Mucosa of descending colon (tissue), 3 donors: ENCODE measurements around the gene CPLX1. TPM values are rescaled to one million over a fixed set of nuclear protein-coding genes. Genes with fewer than 3 reads are reported as not detected.

Experiments
- ATAC-seq: fragments of 200-7000 bp; cut with Tn5 transposase; one replicate; pipeline ENCODE4 v1.9.1; 2020; ENCODE audit warnings: mild to moderate bottlenecking, moderate library complexity
- DNase-seq, 3 donors: peaks; one replicate each; pipeline ENCODE4 v3.0.0-alpha.2; 2020
- H3K36me3 ChIP-seq: fragments of 200-600 bp; one replicate; pipeline ENCODE4 v1.8.0; 2021; ENCODE audit warnings: low read depth, mild to moderate bottlenecking
- H3K4me1 ChIP-seq: fragments of 200-600 bp; one replicate; pipeline ENCODE4 v1.8.0; 2021; ENCODE audit warnings: low read depth, mild to moderate bottlenecking
- H3K4me3 ChIP-seq: fragments of 200-600 bp; one replicate; pipeline ENCODE4 v1.8.0; 2021; ENCODE audit warnings: mild to moderate bottlenecking
- H3K9me3 ChIP-seq: fragments of 200-600 bp; one replicate; pipeline ENCODE4 v1.8.0; 2021; ENCODE audit warnings: mild to moderate bottlenecking
- CTCF ChIP-seq: fragments of 200-600 bp; IDR thresholded peaks from one replicate; pipeline ENCODE4 v1.8.0; 2022; ENCODE audit warnings: antibody characterized with exemption, mild to moderate bottlenecking
- intact Hi-C, 2 donors: fragments of 100-400 bp; cut with DNase I in 1 of 2; cut with micrococcal nuclease in 1 of 2; formaldehyde crosslinking; loops; one replicate each; pipeline versions ENCODE4 v1.11.0 to v1.11.1; 2022; cut with DNase I, micrococcal nuclease
- total RNA-seq, 3 donors: library from RNA; stranded (reverse); fragmentation: NEBNext Ultra II Directional in 2 of 3; extraction: Animal tissue kit (Norgen Biotek cat#: 25700) in 2 of 3; gene quantifications; one replicate each; pipeline versions ENCODE4 v1.2.1 to v1.2.4, GENCODE V29; 2021 to 2023
- donor health status: DM: no; HTN: no; CAD: no; lungs with moderate emphysema.
- donor health status: DM: no; HTN: no; CAD: no.
- donor health status: DM: no; HTN: yes; CAD: no.

The CPLX1 gene
- total RNA-seq, 3 donors from 2014 or later: 1.9 to 3.4 (median 2.7) TPM

GRCh38 chr4:832108-832507, 6.2 kb upstream of the CPLX1 start:
- intact Hi-C loops: no loop called here
- Histone ChIP-seq H3K9me3 (no peaks in the 10 kb centered on the region), H3K4me1 (no peaks in the 10 kb centered on the region), H3K4me3 (no peak overlapping the region), H3K36me3 (no peaks in the 10 kb centered on the region)
- peak in 1 of 3 donors; percentile 19 for DNase-seq
- no peak for TF ChIP-seq CTCF
- no peak for ATAC-seq

DNA sequence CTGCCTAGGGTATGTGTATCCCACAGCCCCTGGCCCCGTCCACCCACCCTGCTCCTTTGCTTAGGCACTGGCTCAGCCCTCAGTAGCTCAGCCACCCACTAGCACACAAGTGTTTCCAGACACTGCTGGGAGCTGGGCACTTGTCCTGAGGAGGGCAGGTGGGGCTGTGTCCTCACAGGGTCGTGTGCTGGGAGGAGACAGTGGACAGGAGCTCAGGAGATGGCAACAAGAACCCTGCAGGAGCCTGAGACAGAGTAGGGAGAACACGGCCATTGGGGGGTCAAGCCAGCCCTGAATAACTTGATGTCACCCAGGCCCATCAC, 5.5 kb upstream of the CPLX1 start:
- peak in 2 of 3 donors; percentile 14 to 19 for DNase-seq

GRCh38 chr4:830601-831482, 4.9 kb upstream of the CPLX1 start:
- ATAC-seq (no peak), DNase-seq (peak in 1 of 3 donors; percentile 31)
- no peak for TF ChIP-seq CTCF
- Histone ChIP-seq H3K4me3 (no peak overlapping the region), H3K36me3 (no peaks in the 10 kb centered on the region), H3K9me3 (no peaks in the 10 kb centered on the region), H3K4me1 (peaks cover 4% of the 10 kb centered on the region)
- intact Hi-C loops: no loop called here

More for the DNA sequence above, 5.5 kb upstream of the CPLX1 start:
- Histone ChIP-seq H3K9me3 (no peaks in the 10 kb centered on the region), H3K4me3 (no peak overlapping the region), H3K4me1 (peaks cover 3% of the 10 kb centered on the region), H3K36me3 (no peaks in the 10 kb centered on the region)
- intact Hi-C loops: no loop called here
- no peak for ATAC-seq
- TF ChIP-seq CTCF: no peak

DNA sequence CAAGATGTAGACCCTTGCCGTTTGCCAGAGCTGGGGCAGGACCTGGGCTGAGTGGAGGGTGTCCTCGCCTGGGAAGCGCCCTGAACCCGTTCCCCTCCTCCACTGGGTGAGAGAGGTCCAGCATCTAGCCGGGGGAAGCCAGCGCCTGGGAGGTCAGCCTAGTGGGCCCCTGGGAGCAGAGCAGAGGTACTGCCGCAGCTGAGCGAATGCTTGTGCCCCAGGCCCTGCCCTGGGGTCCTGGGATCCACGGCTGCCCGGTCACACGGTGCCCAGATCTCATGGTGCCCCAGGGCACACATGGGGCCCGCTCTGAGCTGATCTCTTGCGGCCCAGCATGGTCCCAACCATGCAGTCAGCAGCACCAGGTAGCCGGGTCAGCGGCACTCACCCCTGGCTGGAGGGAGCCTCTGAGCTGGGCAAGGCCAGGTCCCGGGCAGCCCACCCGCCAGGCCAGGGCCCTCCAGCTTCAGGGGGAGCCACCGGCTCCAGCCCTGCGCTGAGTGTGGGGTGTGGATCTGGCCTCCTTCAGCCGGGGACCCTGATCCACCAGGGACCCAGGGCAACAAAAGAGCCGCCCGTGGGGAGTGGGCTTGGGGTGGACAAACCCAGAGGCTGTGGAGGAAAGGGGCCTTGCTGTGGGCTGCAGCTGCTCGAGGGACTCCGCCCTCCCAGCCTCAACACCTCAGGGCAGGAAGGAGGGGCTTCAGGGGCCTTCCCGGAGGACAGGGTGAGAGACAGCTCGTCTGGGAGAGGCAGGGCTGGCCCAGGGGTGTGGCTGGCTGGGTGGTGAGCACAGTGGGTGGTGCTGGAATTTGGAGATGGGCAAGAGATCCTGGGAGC, 4.1 kb upstream of the CPLX1 start:
- peak in 1 of 3 donors; percentile 50 for DNase-seq
- no peak for ATAC-seq
- Histone ChIP-seq H3K4me1 (peaks cover 8% of the 10 kb centered on the region), H3K36me3 (no peaks in the 10 kb centered on the region), H3K4me3 (no peak overlapping the region), H3K9me3 (no peaks in the 10 kb centered on the region)
- TF ChIP-seq CTCF: no peak
- intact Hi-C loops: no loop called here

- H3K4me1 ChIP-seq: peaks cover 8% of the 10 kb centered on the region
- intact Hi-C loops: no loop called here
- ATAC-seq (no peak), DNase-seq (peak in 2 of 3 donors; percentile 14 to 20)
- H3K4me3 ChIP-seq: no peak overlapping the region
- TF ChIP-seq CTCF: no peak
- H3K36me3 ChIP-seq: no peaks in the 10 kb centered on the region
- H3K9me3 ChIP-seq: no peaks in the 10 kb centered on the region
These were observed 3.4 kb upstream of the CPLX1 start for GRCh38 chr4:829291-829690.
